Measurements from ENCODE around the gene OR6V1.

OR6V1 gene

DNA sequence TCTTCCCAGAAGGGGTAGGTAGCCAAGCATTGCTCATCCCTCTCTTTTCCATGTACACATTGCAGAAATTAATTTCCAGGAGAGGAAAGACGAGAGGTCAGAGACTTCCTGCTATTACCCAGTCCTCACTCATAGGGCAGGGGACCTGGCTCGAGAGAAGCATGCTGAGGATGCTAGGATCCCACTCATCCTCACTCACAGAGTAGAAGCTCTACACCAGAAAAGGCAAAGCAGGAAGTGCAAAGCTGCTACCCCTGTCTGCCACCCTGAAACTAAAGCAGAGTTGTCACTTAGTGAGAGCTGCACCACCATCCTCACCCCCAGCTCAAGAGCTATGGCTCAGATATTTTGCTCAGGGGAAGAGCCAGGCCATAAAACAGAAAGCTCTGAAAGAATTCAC is 35.1 kb upstream of the OR6V1 start:
- peaks cover 11% of the 10 kb centered on the region for H3K9me3 Mint-ChIP-seq
- H3K27me3 Mint-ChIP-seq (ENCODE audit: low read depth, poor library complexity) = peaks cover 7% of the 10 kb centered on the region
- TF ChIP-seq, protein P1, sequence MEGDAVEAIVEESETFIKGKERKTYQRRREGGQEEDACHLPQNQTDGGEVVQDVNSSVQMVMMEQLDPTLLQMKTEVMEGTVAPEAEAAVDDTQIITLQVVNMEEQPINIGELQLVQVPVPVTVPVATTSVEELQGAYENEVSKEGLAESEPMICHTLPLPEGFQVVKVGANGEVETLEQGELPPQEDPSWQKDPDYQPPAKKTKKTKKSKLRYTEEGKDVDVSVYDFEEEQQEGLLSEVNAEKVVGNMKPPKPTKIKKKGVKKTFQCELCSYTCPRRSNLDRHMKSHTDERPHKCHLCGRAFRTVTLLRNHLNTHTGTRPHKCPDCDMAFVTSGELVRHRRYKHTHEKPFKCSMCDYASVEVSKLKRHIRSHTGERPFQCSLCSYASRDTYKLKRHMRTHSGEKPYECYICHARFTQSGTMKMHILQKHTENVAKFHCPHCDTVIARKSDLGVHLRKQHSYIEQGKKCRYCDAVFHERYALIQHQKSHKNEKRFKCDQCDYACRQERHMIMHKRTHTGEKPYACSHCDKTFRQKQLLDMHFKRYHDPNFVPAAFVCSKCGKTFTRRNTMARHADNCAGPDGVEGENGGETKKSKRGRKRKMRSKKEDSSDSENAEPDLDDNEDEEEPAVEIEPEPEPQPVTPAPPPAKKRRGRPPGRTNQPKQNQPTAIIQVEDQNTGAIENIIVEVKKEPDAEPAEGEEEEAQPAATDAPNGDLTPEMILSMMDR (IDR thresholded peaks at IDR 0.05) = no peak
- H3K4me1 Mint-ChIP-seq = peaks cover 8% of the 10 kb centered on the region
- no peaks in the 10 kb centered on the region for H3K36me3 Mint-ChIP-seq (ENCODE audit: low read depth)
- no peak for DNase-seq
- H3K4me3 Mint-ChIP-seq = no peak overlapping the region
- H3K27ac Mint-ChIP-seq = no peak overlapping the region

DNA sequence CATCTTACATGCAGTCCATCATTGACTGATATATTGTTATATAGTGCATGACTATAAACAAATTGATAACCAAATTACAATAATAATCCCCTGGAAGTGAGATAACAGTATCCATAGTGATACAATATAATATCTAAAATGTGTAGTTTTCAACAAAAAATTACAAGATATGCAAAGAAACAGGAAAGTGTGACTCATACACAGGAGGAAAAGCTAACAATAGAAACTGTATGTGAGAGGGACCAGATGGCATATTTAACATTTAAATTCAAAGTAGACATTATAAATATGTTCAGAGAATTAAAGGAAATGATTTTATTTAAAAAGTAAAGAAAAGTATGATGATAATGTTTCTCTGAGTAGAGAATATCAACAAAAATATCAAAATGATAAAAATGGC is 33.2 kb upstream of the OR6V1 start:
- H3K27ac Mint-ChIP-seq = no peak overlapping the region

DNA sequence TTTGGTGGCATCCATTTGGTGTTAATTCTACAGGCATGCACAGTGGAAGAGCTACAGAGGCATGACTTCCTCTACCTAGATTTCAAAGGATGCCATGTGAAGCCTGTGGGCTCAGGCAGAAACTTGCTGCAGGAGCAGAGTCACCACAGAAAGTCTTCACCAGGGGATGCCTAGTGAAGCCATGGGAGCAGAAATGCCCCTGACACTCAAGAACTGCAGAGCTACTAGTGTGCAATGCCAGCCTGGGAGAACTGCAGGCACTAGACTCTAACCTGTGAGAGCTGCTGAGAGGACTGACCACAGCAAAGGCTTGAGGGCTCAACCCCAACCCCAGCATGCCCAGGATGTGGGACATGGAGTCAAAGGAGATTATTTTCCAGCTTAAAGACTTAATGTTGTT is 29.1 kb upstream of the OR6V1 start:
- DNase-seq = no peak
- TF ChIP-seq, protein P1 (IDR thresholded peaks at IDR 0.05) = no peak
- H3K4me1 Mint-ChIP-seq = no peaks in the 10 kb centered on the region
- H3K27ac Mint-ChIP-seq = no peak overlapping the region
- peaks cover 11% of the 10 kb centered on the region for H3K9me3 Mint-ChIP-seq
- no peak overlapping the region for H3K4me3 Mint-ChIP-seq
- H3K27me3 Mint-ChIP-seq (ENCODE audit: low read depth, poor library complexity) = peaks cover 9% of the 10 kb centered on the region
- H3K36me3 Mint-ChIP-seq (ENCODE audit: low read depth) = no peaks in the 10 kb centered on the region

More for the DNA sequence above, 33.2 kb upstream of the OR6V1 start:
- Mint-ChIP-seq H3K9me3 (peaks cover 11% of the 10 kb centered on the region), H3K27me3 (ENCODE audit: low read depth, poor library complexity) (peaks cover 5% of the 10 kb centered on the region), H3K36me3 (ENCODE audit: low read depth) (no peaks in the 10 kb centered on the region), H3K4me1 (peaks cover 8% of the 10 kb centered on the region), H3K4me3 (no peak overlapping the region)
- DNase-seq = no peak
- TF ChIP-seq, protein P1 (IDR thresholded peaks at IDR 0.05) = no peak

DNA sequence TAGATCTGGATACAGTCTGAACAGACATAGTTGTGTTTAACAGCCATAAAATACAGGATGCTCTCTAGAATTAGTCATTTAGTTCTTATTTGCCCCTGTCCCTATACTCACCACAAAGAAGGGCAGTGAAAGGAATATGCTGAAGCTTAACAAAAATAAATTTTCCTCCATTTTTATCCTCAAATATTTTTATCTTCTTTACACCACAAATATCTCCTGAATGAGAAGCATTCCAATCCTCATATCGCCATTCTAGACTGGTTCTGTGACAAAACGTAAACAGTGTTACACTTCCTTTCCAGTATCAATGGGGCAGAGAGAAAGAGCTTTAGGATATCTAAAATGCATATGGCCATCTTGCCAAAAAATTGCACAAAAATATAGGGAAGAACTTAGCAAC is 26.8 kb upstream of the OR6V1 start:
- TF ChIP-seq, protein P1 (IDR thresholded peaks at IDR 0.05) = no peak
- peaks cover 4% of the 10 kb centered on the region for H3K9me3 Mint-ChIP-seq
- no peak overlapping the region for H3K27ac Mint-ChIP-seq
- H3K36me3 Mint-ChIP-seq (ENCODE audit: low read depth) = no peaks in the 10 kb centered on the region
- H3K4me1 Mint-ChIP-seq = peaks cover 8% of the 10 kb centered on the region
- peaks cover 15% of the 10 kb centered on the region for H3K27me3 Mint-ChIP-seq (ENCODE audit: low read depth, poor library complexity)
- H3K4me3 Mint-ChIP-seq = no peak overlapping the region
- DNase-seq = no peak

DNA sequence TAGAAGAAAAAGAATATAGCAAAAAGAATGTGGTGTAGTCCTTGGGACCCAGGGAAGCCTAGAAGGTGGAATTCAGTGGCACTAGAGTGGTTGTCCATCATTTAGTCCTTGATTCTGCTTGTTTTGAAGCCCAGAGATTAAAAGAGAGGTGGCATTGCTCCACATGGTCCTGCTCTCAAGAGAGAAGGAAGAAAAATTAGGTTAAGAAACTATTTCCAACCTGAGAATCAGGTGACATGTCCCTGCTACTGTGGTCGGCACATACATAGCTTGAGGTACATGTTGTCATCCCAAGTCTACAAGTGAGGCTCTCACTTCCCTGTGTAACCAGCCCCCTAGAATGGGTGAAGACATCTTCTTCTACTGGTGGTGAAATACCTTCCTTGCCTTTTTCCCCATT is 25.1 kb upstream of the OR6V1 start, which contains the start of gene OR9A2:
OR9A2 (minus strand) TSS at position 101 of the 400 bp plus-strand sequence; CDS start at position 101, 0 bp downstream.
- Mint-ChIP-seq H3K4me1 (peaks cover 8% of the 10 kb centered on the region), H3K36me3 (ENCODE audit: low read depth) (no peaks in the 10 kb centered on the region), H3K9me3 (no peaks in the 10 kb centered on the region), H3K27ac (no peak within 1 kb of the TSS), H3K4me3 (no peak within 1 kb of the TSS), H3K27me3 (ENCODE audit: low read depth, poor library complexity) (peaks cover 17% of the 10 kb centered on the region)
- TF ChIP-seq, protein P1 (IDR thresholded peaks at IDR 0.05) = no peak
- no peak for DNase-seq

DNA sequence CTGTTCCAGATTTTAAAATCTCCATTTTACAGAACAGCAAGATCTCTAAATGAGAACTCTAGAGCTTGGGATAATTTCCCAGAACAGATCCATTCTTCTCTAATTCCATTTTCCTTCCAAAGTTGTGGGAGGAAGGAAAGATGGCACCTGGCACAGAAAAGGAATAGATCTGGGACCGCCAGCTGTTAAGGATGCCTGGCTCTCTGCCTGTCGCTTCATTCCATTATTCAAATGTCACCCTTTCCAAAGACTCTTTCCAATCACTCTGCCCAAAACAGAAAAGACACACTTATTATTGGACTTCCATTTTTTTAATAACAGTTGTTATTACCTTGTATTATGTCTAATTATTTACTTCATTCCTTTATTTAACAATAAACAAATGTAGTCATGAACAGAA is 24.5 kb upstream of the OR6V1 start:
- no peaks in the 10 kb centered on the region for H3K36me3 Mint-ChIP-seq (ENCODE audit: low read depth)
- no peak overlapping the region for H3K27ac Mint-ChIP-seq
- H3K27me3 Mint-ChIP-seq (ENCODE audit: low read depth, poor library complexity) = peaks cover 23% of the 10 kb centered on the region
- no peaks in the 10 kb centered on the region for H3K9me3 Mint-ChIP-seq
- peaks cover 8% of the 10 kb centered on the region for H3K4me1 Mint-ChIP-seq
- no peak for DNase-seq
- no peak overlapping the region for H3K4me3 Mint-ChIP-seq
- TF ChIP-seq, protein P1 (IDR thresholded peaks at IDR 0.05) = no peak
